HG03558 (cell line): ENCODE measurements around the gene ECE2.

Experiments used
- ATAC-seq: cut with Tn5 transposase; IDR thresholded peaks from one replicate; pipeline ENCODE4 v1.9.1; 2021; ENCODE audit warnings: moderate number of reproducible peaks; ENCODE audit not compliant: unreplicated experiment; ENCODE audit errors: extremely low read depth

ECE2 gene

DNA sequence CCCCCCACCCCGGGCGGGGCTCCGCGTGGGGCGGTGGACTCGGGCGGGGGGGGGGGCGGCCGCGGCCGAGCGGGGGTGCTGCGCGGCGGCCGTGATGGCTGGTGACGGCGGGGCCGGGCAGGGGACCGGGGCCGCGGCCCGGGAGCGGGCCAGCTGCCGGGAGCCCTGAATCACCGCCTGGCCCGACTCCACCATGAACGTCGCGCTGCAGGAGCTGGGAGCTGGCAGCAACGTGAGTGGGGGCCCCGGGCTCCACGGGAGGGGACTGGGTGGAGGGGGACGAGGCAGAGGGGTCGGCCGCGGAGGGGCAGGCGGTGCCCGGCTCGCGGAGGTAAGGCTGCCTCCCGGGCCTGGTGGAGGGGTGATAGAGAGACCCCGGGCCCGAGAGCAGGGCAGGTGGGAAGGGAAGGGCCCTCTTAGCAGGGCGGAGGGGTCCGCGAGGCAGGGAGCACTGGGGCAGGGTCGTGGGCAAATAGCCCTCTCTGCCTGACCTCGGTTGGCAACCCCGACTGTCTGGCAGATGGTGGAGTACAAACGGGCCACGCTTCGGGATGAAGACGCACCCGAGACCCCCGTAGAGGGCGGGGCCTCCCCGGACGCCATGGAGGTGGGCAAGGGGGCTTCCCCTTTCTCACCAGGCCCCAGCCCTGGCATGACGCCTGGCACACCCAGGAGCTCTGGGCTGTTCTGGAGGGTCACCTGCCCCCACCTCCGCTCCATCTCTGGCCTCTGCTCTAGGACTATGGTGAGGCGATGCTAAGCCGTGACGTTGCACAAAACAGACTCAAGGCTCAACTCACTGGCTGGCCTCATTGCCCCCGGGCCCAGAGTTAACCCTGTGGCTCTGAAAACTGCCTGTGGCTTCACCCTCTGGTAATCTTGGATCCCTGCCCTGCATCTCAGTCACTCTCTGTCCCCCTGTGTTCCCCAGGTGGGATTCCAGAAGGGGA lies at the start of gene ECE2:
ECE2 (plus strand) TSS at position 62 of the 950 bp plus-strand sequence; CDS start at position 194, 132 bp downstream.
- ATAC-seq: no peak

DNA sequence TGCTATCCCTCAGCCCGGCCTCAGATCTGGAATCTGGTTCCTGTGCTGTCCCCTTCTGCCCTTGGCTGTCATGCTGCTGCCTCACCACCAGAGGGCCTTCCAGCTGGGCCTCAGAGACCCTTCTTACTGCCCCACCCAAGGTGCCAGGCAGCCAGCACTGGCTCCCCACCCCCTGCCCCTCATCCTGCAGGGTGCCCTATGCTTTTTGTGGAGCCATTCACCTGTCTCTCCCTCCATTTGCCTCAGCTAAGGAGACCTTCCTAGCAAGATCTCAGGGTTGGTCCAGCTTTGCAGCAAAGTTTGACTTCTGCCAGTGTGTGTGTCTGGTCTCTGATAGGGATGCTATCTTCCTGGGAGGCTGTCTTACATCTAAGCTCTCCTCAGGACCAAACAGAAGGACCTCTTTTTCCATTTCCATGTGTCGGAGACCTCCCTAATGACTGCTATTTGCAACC lies 48.3 kb upstream of the ECE2 start:
- no peak for ATAC-seq

- no peak for ATAC-seq
These were observed 47.3 kb upstream of the ECE2 start for GRCh38 chr3:184228376-184229137.

DNA sequence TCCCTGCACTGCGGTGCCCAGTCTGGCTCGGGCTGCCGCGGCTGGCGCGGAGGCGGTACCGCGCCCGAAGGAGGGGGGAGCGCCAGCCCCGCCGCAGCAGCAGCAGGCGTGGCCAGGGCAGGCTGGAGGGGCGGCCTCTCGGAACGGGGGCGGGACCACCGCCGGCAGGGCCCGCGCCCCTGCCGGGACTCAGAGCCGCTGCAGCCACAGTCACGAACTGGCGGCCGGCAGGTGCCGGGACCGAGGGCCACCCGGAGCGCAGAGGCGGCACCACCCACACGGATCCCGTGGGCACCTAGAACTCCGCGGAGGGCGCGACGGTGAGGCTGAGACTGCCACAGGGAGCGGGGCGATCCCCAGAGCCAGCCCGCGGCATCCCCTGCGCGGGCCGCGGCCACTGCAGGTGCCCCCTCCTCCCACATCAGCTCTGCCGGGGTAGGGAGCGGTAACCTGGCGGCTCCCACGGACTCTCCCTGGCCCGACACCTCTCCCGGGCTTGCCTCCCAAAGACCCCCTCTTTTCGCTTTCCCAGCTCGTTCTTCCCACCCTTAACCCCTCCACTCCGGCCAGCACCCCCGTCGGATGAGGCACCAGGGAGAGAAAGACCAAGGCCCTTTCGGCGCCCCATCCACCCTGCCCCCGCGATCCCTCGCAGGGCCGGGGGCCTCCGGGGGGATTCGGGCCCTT lies 46.3 kb upstream of the ECE2 start, which contains the start of gene VWA5B2:
VWA5B2 (plus strand) TSS at position 192 of the 687 bp plus-strand sequence. CDS start 944 bp downstream, outside the sequence.
- ATAC-seq: no peak

DNA sequence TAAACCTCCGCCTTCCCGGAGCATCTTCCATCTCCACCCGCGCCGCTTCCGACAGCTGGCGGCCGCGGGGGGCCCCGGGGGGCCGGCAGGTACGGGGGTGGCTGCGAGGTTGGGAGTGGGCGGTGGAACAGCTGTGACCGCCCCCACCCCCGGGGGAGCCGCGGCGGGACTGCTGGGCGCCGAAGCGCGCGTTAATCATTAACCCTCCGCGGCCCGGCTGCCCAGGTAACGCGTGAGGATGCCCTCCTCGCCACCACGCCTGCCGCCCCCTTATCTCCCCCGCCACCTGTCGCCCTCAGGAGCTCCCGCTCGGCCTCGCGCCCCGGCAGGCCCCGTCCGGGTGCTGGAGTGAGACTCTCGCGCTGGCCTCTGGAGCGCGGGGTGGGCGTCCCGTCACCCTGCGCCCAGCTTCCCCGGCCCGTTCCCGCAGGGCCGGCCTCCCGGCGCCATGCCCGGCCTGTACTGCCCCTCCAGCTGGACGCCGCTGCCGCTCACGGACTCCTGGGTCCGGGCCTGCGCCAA lies 45.7 kb upstream of the ECE2 start:
- no peak for ATAC-seq

DNA sequence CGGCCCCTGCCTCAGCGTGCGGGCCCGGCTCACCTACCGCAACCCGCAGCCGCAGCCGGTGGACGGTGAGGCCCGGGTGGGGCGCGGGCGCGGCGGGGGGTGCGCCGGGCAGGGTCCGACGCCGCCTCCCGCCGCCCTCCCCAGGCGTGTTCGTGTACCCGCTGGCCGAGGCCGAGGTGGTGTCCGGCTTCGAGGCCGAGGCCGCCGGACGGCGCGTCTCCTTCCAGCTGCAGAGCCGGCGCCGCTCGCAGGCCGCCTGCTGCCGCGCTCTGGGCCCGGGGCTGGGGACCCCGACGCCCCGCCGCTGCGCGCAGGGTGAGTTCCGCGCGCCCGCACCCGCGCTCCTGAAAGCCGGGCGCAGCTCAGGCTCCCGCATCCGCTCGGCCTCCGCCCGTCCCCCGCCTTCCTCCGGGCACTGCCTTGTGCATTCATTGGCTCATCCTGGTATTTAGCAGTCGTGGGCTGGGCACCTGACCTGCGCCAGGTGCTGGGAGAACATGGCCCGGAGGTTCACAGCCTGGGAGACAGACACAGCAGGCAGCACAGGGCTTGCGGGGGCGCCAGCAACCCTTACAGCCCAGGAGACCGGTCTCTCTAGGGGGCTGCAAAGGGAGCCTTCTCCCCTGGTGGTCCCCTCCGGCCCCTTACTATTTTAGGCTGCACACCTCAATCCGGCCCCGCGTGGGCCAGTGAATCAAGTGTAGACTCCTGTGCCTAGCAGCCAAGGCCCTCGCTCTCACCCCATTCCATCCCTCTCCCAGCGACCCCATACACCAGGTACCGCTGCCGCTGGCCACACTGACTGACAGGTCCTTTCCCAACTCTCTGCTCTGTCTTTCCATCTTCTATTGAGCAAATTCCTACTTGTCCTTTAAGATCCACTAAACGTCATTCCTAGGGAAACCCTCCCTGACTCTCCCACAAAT lies 45.0 kb upstream of the ECE2 start:
- ATAC-seq: no peak

DNA sequence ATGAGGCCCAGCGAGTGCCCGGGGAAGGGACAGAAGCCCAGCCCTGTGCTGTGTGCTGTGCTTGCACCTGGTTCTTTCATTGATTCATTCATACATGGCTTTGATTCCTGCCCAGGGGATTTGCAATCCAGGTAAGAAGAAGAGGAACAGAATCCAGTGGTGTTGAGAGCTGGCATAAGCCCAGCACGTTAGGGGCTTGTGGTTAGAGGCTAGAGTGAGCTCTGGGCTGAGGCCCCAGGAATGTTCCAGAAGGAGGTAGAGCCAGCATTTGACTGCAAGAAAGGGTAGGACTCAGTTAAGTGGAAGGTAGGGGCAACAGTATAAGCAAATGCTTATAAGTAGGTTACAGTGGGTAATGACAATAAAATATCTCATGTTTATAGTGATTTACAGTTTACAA lies 44.2 kb upstream of the ECE2 start:
- ATAC-seq: no peak

DNA sequence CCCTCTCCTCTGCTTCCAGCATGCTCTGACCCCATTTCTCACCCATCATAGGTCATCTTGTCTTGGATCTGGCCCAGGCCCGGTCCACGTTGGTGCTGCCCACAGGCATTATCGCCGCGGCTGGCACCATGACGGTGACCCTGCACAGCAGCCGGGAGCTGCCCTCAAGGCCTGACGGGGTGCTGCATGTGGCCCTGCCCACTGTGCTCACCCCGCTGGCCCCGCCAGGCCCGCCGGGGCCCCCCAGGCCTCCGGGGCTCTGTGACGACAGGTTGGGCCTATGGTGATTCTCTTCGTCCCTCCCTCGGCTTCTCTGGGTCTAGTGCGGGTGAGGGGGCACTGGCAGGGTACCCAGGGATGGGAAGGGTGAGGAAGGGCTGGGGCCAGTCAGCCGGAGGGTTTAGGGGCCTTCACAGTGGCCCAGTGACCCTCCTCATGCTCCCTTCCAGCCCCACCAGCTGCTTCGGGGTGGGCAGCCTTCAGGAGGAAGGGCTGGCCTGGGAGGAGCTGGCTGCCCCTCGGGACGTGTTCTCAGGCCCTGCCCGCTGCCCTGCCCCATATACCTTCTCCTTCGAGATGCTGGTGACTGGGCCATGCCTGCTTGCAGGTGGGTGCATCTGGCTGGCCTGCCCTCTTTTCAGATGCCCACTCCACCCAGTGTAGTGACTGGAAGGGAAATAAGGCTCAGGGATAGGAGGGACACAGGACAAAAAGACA lies 42.5 kb upstream of the ECE2 start:
- no peak for ATAC-seq

DNA sequence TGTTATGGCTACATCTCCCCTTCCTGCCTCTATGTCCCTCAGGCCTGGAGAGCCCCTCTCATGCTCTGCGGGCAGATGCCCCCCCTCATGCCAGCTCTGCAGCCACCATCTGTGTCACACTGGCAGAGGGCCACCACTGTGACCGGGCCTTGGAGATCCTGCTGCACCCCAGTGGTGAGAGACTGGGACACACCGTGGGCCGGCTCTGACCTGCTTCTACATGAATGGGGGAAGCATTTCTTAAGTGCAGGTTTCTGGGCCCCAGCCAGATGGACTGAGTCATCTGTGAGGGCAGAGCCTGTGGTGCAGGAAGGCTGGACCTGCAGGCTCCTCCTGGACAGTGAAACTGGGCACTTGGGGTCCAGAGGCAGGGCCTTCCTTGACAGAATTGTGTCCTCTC lies 41.6 kb upstream of the ECE2 start:
- ATAC-seq: no peak

GRCh38 chr3:184234671-184235380 lies 41.0 kb upstream of the ECE2 start:
- no peak for ATAC-seq

DNA sequence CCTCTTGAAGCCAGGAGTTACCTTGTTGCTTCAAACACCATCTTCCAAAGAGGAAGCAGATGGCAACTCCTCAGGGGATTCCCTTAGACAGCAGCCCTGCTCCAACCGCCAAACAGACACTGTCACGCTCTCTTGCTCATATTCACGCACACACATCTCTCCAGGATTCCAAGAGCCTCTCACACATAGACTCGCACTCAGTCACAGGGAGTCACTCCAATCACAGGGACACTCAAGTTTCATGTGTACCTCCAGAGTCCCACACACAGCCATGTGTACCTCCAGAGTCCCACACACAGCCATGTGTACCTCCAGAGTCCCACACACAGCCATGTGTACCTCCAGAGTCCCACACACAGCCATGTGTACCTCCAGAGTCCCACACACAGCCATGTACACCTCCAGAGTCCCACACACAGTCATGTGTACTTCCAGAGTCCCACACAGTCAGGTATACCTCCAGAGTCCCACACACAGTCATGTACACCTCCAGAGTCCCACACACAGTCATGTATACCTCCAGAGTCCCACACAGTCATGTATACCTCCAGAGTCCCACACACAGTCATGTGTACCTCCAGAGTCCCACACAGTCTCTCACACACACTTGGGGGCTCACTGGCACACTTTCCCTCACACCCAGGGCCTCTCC lies 40.3 kb upstream of the ECE2 start:
- ATAC-seq: no peak

GRCh38 chr3:184236033-184236410 lies 39.8 kb upstream of the ECE2 start:
- no peak for ATAC-seq

- ATAC-seq: no peak
These were observed 39.2 kb upstream of the ECE2 start for GRCh38 chr3:184236636-184237035.

- ATAC-seq: no peak
These were observed 38.6 kb upstream of the ECE2 start for GRCh38 chr3:184237211-184237610.

GRCh38 chr3:184237807-184238206 lies 38.0 kb upstream of the ECE2 start:
- no peak for ATAC-seq

DNA sequence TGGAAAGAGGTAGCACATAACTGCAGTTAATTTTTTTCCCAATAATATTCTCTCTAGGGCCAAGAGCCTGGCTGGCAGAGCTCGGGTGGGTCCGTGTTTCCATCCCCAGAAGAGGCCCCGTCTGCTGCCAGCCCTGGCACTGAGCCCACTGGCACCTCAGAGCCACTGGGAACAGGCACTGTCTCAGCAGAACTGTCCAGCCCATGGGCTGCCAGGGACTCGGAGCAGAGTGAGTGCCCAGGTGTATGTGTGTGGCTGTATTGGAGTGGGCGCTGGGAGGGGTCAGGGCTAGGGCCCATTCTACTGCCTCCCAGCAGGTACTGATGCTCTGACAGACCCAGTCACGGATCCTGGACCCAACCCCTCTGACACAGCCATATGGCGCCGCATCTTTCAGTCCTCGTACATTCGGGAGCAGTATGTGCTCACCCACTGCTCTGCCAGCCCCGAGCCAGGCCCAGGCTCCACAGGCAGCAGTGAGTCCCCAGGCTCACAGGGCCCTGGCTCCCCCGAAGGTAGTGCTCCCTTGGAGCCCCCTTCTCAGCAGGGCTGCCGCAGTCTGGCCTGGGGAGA lies 37.5 kb upstream of the ECE2 start:
- no peak for ATAC-seq

- ATAC-seq: no peak
These were observed 36.6 kb upstream of the ECE2 start for GRCh38 chr3:184239221-184239620.
